ENCODE measurements around the gene DHDH.
A peak's percentile ranks its signal among the peaks of the same experiment; 100 is the strongest.

The DHDH gene

DNA sequence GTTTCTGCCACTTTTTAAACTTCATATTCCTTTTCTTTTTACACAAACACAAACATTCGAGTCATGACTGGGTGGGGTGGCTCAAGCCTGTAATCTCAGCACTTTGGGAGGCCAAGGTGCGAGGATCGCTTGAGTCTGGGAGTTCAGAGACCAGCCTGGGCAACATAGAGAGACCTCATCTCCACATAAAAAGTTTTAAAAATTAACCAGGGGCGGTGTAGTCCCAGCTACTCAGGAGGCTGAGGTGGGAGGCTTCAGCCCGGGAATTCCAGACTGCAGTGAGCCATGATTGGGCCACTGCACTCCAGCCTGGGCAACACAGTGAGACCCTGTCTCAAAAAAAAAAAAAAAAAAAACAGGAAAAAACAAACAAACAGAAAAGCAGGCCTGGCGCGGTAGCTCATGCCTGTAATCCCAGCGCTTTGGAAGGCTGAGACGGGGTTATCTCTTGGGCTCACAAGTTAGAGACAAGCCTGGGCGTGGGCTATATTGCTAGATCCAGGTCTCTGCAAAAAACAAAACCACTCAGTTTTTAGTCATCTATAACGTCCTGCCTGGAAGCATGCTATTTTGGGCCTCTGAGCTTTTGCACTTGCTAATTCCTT is 20.6 kb downstream of the DHDH start:
- no peak for DNase-seq

- DNase-seq, result peak; percentile 90
Observed at GRCh38 chr19:48954595-48955307, 21.3 kb downstream of the DHDH start, which contains the start of gene BAX. BAX (plus strand) TSS chr19:48954875; CDS start chr19:48954929, 54 bp downstream.

- DNase-seq, result no peak
Observed at GRCh38 chr19:48955308-48955958, 21.9 kb downstream of the DHDH start.

- DNase-seq, result no peak
Observed at GRCh38 chr19:48958006-48958405, 24.5 kb downstream of the DHDH start.

- DNase-seq, result no peak
Observed at GRCh38 chr19:48959341-48960239, 26.1 kb downstream of the DHDH start.

GRCh38 chr19:48961051-48961649 is 27.7 kb downstream of the DHDH start:
- no peak for DNase-seq

DNA sequence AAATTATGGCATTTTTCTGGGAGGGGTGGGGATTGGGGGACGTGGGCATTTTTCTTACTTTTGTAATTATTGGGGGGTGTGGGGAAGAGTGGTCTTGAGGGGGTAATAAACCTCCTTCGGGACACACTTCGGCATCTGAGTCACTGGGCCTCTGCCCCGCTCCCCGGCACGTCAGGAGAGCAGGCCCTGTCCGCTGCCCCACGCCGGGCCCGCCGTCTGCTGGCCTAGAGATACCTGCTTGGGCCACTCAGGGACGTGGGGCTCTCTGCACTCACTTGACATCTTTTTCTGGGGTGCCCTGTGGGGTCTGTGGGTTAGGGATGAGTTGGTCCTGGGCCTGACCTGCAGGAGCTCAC is 28.2 kb downstream of the DHDH start:
- DNase-seq, result no peak

- DNase-seq, result no peak
Observed at GRCh38 chr19:48962029-48962848, 28.7 kb downstream of the DHDH start.

- no peak for DNase-seq
Observed at GRCh38 chr19:48962849-48963165, 29.3 kb downstream of the DHDH start.

DNA sequence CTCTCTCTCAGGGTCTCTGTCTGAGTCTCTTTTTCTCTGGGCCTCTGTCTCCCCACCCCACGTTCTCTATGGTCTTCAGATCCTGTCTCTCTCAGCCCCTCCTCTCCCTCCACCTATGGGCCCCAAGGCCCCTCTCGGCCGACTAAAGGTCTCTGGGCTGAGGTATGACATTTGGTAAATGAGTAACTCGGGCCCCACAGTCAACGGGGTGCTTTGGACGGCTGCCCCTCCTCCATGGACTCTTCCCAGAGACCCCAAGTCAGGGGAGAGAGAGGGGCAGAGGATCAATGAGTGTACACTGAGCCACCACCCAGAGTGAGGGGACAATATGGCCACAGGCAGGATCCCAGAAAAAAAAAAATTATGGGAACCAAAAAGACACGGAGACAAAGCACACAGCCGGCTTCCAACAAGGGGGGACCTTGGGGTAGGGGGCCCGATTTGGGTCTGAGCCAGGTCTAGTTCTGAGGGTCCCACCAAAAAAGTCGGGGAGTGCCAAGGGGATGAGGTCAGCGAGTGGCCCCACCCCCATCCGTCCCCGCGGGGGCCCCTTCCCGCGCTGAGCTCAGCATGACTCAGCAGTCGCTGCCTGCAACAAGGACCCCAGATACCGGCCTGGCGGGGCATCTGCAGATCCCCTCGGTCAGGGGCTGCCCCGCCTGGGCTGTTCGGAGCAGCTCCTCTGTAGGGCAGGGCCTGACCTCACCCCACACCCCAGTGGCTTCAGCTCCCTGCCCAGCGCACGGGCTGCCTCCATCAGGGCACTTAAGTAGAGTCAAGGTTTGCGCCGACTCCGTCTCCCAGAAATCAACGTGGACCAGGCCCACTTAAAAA is 30.1 kb downstream of the DHDH start:
- no peak for DNase-seq

GRCh38 chr19:48964205-48965039 is 30.9 kb downstream of the DHDH start:
- no peak for DNase-seq

DNA sequence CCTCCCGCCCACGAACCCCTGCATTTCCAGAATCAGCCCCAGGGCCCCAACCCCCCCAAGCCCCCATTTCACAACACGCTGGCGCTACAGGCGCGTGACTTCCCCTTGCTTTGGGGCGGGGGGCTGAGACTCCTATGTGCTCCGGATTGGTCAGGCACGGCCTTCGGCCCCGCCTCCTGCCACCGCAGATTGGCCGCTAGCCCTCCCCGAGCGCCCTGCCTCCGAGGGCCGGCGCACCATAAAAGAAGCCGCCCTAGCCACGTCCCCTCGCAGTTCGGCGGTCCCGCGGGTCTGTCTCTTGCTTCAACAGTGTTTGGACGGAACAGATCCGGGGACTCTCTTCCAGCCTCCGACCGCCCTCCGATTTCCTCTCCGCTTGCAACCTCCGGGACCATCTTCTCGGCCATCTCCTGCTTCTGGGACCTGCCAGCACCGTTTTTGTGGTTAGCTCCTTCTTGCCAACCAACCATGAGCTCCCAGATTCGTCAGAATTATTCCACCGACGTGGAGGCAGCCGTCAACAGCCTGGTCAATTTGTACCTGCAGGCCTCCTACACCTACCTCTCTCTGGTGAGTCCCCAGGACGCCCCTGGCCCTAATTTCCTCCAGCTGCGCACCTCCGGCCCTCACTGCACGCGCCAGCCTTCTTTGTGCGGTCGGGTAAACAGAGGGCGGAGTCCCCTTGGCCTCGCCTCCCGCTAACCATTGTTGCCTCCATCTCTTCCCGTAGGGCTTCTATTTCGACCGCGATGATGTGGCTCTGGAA is 31.7 kb downstream of the DHDH start, which contains the start of gene FTL:
Gene FTL, plus strand, starts transcription at position 270 of the 766 bp plus-strand sequence. Its CDS starts 199 bp downstream, at position 469.
- DNase-seq, result peak; percentile 84

GRCh38 chr19:48965806-48966540 is 32.5 kb downstream of the DHDH start:
- peak; percentile 83 for DNase-seq

- DNase-seq, result no peak
Observed at GRCh38 chr19:48966541-48967345, 33.2 kb downstream of the DHDH start.

GRCh38 chr19:48967346-48968178 is 34.1 kb downstream of the DHDH start:
- DNase-seq, result no peak

- DNase-seq, result no peak
Observed at GRCh38 chr19:48968179-48968661, 34.7 kb downstream of the DHDH start.

Data from NCI-H1092 treated with DMSO at 0.1 percent for 48 hours (cell line).